HG02973 (cell line): ENCODE data around the gene YBX2.
"Not testable (repeated sequence)": the region's sequence is repeated elsewhere in the genome, so short reads cannot be mapped to it uniquely, and the experiment has no call there.

ENCODE experiments used
- ATAC-seq: cut with Tn5 transposase; IDR thresholded peaks from one replicate; pipeline ENCODE4 v1.9.1; 2021; ENCODE audit warnings: moderate library complexity; ENCODE audit not compliant: unreplicated experiment

Gene YBX2

GRCh38 chr17:7294614-7295153 lies at the start of gene YBX2:
Gene YBX2 (minus strand): TSS chr17:7294639. CDS start chr17:7294500, 139 bp downstream.
- no peak for ATAC-seq

- ATAC-seq: no peak
These were observed 48.8 kb upstream of the YBX2 start for GRCh38 chr17:7343250-7343649.

- no peak for ATAC-seq
These were observed 47.4 kb upstream of the YBX2 start for GRCh38 chr17:7341842-7342241.

GRCh38 chr17:7340179-7340578 lies 45.7 kb upstream of the YBX2 start:
- no peak for ATAC-seq

GRCh38 chr17:7337600-7337999 lies 43.2 kb upstream of the YBX2 start:
- ATAC-seq: not testable (repeated sequence)

GRCh38 chr17:7336240-7337175 lies 42.1 kb upstream of the YBX2 start, which contains the start of gene ACAP1:
Gene ACAP1 (plus strand): TSS chr17:7336529. CDS start chr17:7336735, 206 bp downstream.
- ATAC-seq: peak; percentile 62

- ATAC-seq: not testable (repeated sequence)
These were observed 41.3 kb upstream of the YBX2 start for GRCh38 chr17:7335765-7336164.

- ATAC-seq: no peak
These were observed 40.6 kb upstream of the YBX2 start for GRCh38 chr17:7334938-7335538.

GRCh38 chr17:7332600-7333069 lies 38.2 kb upstream of the YBX2 start:
- not testable (repeated sequence) for ATAC-seq

- no peak for ATAC-seq
These were observed 37.7 kb upstream of the YBX2 start for GRCh38 chr17:7332111-7332510.

GRCh38 chr17:7330638-7331015 lies 36.2 kb upstream of the YBX2 start:
- ATAC-seq: no peak

GRCh38 chr17:7329997-7330637 lies 35.7 kb upstream of the YBX2 start:
- ATAC-seq: peak; percentile 33

- peak; percentile 58 for ATAC-seq
These were observed 35.0 kb upstream of the YBX2 start for GRCh38 chr17:7329374-7329996.

GRCh38 chr17:7328840-7329373 lies 34.5 kb upstream of the YBX2 start, which contains the start of gene NEURL4:
Gene NEURL4 (minus strand): TSS chr17:7329335. CDS start chr17:7329312, 23 bp downstream.
- no peak for ATAC-seq

GRCh38 chr17:7328009-7328408 lies 33.6 kb upstream of the YBX2 start:
- no peak for ATAC-seq

- ATAC-seq: no peak
These were observed 33.1 kb upstream of the YBX2 start for GRCh38 chr17:7327501-7327900.

GRCh38 chr17:7327056-7327455 lies 32.6 kb upstream of the YBX2 start:
- no peak for ATAC-seq

GRCh38 chr17:7326186-7326585 lies 31.7 kb upstream of the YBX2 start:
- ATAC-seq: no peak

GRCh38 chr17:7325031-7325528 lies 30.6 kb upstream of the YBX2 start:
- ATAC-seq: no peak

- no peak for ATAC-seq
These were observed 30.0 kb upstream of the YBX2 start for GRCh38 chr17:7324438-7324779.
